Measurements from ENCODE around the gene SEMA3B.

SEMA3B gene

GRCh38 chr3:50319181-50319893 is 50.4 kb downstream of the SEMA3B start:
- DNase-seq = no peak

- no peak for DNase-seq
These were observed 51.1 kb downstream of the SEMA3B start for GRCh38 chr3:50319894-50320625.

DNA sequence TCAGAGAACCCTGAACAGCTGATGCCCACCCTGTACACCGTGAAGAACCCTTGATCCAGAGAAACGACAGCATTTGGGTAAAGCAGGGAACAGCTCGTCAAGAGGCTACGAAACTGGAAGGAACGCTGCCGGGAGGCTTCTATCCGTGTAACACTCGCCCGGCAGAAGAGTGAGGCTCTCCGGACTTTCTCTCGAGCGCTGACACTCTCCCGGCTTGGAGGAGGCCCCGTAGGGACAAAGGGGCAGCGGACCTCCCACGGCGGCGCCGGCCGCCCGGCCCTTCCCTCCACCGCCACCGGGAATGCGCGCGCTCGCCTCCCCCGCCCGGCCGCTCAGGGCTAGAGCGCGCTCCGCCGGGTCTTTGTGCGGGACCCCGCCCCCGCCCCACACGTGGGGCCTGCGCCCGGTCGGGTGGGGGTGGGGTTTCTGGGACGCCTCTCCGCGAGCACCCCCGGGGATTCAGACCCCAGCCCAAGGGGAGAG is 51.9 kb downstream of the SEMA3B start:
- DNase-seq = peak; percentile 65 to 66

DNA sequence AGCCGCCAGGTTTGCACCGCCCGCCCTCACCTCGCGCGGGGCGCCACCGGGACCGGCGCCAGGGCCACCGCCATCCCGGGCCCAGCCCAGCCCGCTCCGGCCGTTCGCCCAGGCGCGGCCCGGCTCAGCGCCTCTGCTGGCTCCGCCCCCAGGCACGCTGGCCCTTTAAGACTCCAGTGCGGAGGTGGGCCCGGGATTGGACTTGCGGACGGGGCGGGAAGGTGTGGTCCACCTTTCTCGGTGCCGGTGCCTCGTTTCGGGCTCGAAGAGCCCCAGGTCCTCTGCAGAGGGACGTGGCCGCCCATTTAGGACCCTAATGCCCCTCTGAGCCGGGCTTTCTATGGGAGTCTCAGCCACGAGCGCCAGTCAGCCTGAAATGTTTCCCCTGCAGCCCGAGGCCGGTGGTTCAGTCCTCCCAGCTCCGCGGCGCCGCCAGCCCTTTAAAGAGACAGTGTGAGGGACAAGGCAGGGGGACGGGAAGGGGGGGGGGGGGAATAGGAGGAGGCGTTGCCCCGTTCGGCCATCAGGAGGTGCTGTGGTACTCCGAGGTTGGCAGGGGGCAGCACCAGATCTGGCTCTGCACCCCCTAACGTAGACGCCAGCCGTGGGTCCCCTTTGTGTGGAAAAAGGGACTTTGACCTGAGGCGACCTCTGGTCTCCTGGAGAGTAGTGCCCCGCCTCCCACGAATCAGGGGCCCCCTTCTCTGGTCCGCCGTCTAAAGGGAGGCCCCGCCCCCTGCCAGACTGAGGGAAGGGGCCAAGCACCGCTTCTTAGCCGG is 52.6 kb downstream of the SEMA3B start:
- peak; percentile 84 to 85 for DNase-seq

DNA sequence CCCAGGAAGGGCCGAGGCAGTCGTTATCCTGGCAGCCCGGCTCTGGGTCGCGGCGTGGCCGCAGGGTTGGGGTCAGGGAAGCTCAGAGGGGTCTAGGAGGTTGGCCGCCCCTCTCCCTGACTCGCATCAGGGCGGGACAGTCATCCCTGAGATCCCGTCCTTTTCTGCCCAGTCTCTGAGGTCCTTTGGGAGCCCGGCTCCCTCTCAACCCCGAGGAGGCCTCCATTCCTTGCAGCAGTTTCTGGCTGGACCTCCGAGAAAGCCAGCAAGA is 53.1 kb downstream of the SEMA3B start:
- no peak for DNase-seq

- no peak for DNase-seq
These were observed 53.6 kb downstream of the SEMA3B start, which contains the start of gene HYAL2 for GRCh38 chr3:50322386-50323091. Gene HYAL2, minus strand, starts transcription at chr3:50322745. Its CDS starts 2,256 bp downstream, at chr3:50320489.

GRCh38 chr3:50323092-50323600 is 54.2 kb downstream of the SEMA3B start:
- no peak for DNase-seq

GRCh38 chr3:50323614-50324199 is 54.8 kb downstream of the SEMA3B start:
- DNase-seq = no peak

DNA sequence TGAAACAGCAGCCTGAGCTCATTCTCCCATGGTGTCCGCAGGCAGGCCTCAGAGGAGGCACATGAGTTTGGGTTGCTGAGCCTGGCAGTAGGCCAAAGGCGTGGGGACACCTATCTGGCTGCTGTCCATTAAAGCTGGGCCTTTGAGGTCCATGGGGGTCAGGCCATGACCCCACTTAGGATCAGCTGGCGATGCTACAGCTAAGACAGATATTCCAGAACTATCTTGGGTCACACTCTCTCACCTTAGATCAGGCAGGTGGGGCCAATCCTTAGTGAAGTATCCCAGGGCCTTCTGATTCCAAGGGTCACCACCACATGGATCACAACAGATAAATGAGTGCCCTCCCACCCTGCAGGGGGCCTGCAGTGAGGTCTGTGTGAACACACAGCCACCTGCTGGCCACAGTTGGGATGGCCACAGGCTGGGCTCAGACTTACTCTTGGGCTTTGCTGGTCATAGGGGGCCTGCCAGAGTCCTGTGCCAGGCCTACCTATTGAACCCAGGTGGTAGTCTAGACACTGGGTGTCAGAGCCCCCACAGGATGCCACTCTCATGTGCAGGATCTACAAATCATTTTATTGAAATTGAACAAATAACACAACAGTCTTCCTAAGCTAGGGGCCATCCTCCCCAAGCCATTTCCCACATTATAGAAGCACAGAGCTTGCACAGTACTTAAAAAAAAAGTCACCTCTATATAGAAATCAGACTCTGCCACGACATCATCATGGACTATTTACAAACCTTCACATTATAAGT is 55.6 kb downstream of the SEMA3B start:
- peak; percentile 66 to 70 for DNase-seq

GRCh38 chr3:50325113-50325480 is 56.1 kb downstream of the SEMA3B start:
- DNase-seq = no peak

DNA sequence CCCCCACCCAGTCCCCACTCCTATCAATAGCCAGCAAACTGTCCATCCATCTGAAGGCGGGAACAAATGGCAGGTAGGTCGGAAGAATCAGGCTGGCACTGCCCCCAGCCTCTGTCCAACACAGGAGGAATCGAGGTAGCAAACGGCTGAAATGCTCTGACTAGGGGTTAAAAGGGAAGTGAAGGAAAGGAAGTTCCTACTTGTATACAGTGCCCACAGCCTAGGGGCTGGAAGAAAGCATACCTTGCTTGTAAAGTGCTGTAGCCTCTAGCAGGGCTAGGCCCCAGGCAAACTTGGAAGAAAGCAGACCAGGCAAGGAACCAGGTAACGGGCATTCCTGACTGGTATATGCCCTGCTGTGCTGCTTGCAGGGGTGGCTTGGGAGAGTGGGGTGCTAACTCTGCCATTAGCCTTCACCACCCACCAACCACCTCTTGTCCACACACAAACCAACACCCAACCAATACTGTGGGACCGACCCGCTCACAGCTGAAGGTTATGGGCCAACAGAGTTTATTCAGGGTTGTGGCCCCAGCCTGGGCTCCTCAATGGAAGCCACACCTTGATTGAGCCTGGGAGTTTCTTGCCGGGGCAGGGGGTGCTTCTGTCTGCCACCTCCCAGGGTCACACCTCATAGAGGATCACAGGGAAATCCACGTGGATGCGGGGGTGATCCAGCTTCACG is 56.7 kb downstream of the SEMA3B start:
- DNase-seq = no peak

DNA sequence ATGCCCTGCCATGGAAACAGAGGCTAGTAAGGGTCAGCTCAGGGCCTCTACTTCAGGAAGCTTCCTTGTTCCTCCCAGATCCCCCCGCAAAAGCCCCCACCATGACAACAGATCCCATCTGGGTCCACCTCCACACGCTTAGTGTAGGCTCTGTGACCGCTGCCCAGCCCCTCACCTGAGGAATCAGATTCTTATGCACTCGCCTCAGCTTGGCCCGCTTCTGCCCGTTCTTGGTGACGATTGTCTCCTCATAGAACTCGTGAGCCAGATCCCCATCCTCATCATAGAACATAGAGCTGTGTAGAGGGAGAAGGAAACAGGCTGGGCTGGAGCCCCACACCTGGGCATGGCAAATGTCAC is 57.2 kb downstream of the SEMA3B start:
- no peak for DNase-seq

DNA sequence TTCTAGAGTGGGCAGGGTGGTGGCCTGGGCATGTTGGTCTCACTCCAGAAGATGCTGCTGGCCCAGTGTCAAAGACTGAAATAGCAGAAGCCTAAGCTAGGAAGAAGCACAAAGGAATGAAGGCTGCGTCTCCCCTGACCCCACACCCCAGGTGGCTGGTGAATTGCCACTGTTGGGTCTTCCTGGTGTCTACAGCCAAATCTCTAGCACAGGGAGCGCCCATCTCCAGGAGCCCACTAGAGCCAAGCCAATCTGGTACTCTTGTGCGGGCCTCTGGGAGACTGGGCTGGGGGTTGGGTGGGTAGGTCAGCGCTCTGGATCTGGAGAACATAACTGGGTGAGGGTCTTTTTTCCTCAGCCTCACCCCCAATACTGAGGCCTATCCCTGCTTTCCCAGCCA is 58.2 kb downstream of the SEMA3B start:
- no peak for DNase-seq

All from CD4-positive, alpha-beta T cell treated with Interleukin-1 beta for 1 hour (primary cell).